ENCODE data around the gene ZC3HAV1L. TPM values are rescaled to one million over a fixed set of nuclear protein-coding genes. Genes with fewer than 3 reads are reported as not detected.

Gene ZC3HAV1L
- total and polyA plus RNA-seq, 2 of the 8 experiments (the other 6 are each of a cell fraction or from before 2014, with no cell fraction given), result 5.2 to 7.0 TPM

DNA sequence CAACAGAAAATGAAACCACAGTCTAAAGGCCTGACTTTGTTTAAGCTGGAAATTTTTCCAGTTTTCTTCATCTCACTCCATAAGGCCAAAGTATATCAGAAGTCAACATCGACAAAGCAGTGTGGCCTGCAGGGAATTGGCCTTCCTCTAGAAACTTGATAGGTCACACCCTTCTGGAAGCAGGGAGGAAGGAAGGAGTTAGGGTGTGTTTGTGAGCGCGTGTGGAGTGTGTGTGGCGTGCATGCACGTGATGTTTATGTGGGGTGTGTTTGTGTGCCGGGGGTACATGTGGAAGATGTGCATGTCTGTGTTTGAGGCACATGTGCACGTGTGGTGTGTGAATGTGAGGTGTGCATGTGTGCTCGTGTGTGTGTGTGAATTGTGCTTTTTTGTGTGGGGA is 45.1 kb upstream of the ZC3HAV1L start:
- H2BK120ac ChIP-seq (replicated peaks; ENCODE audit: low read depth, low read length), result no peak overlapping the region
- no peak overlapping the region for H3K23ac ChIP-seq (ENCODE audit: insufficient read length)
- no peak overlapping the region for H3K18ac ChIP-seq (ENCODE audit: extremely low read depth, low read length)
- no peak for DNase-seq (ENCODE audit: low read depth in 1 of 2, low spot score in 2 of 2)
- no peak overlapping the region for H3K9ac ChIP-seq (replicated peaks in 1 of 4; ENCODE audit: extremely low read depth in 1 of 4, low read depth in 3 of 4, low read length in 3 of 4)
- H2BK5ac ChIP-seq (ENCODE audit: low read depth, low read length), result no peak overlapping the region
- no peaks in the 10 kb centered on the region for H3K9me3 ChIP-seq (ENCODE audit: insufficient read depth in 2 of 2, low read depth in 1 of 2, low read length in 1 of 2)
- H3K4me2 ChIP-seq (ENCODE audit: insufficient read depth in 1 of 2, low read depth in 2 of 2, low read length in 2 of 2), result no peak overlapping the region
- H2AFZ ChIP-seq (ENCODE audit: low read length), result no peak overlapping the region
- H3K4me3 ChIP-seq (ENCODE audit: extremely low read depth in 1 of 4, insufficient read depth in 2 of 4, low read depth in 3 of 4, low read length in 4 of 4), result no peak overlapping the region
- no peak for FAIRE-seq
- H4K20me1 ChIP-seq (replicated peaks in 1 of 2; ENCODE audit: control insufficient read depth in 1 of 2, insufficient read depth in 2 of 2, low read length in 2 of 2), result peaks cover 2% of the 10 kb centered on the region in 2 experiments
- no peak overlapping the region for H4K91ac ChIP-seq (replicated peaks; ENCODE audit: insufficient read length, low read length)
- H2BK20ac ChIP-seq (ENCODE audit: low read length), result no peak overlapping the region
- H3K4ac ChIP-seq (replicated peaks; ENCODE audit: insufficient read length, low read depth, low read length), result no peak overlapping the region
- H3K23me2 ChIP-seq (ENCODE audit: low read depth, low read length), result no peaks in the 10 kb centered on the region
- 91% methylated on average over 8 of the region's 8 CpGs; no CpG with 5 or more reads in 1 of the 2 experiments for WGBS, 2 experiments (ENCODE audit: extremely low coverage in 1 of 2, insufficient coverage in 1 of 2, insufficient read length in 1 of 2, insufficient replicate concordance in 2 of 2, low coverage in 1 of 2, low lambda C conversion rate in 2 of 2, missing lambda C conversion rate in 1 of 2)
- no peaks in the 10 kb centered on the region for H3K79me1 ChIP-seq (ENCODE audit: low read depth, low read length)
- no peaks in the 10 kb centered on the region for H3K4me1 ChIP-seq (replicated peaks in 1 of 4; ENCODE audit: control insufficient read depth in 3 of 4, insufficient read depth in 4 of 4, low read length in 3 of 4)
- no peak overlapping the region for H3K14ac ChIP-seq (ENCODE audit: insufficient read length)
- no peak overlapping the region for H2BK15ac ChIP-seq (ENCODE audit: low read length)
- H3K36me3 ChIP-seq (ENCODE audit: control insufficient read depth in 2 of 4, insufficient read depth in 4 of 4, low read length in 3 of 4), result peaks cover 2 to 39% (median 30%) of the 10 kb centered on the region in 4 experiments; a peak in 6 of 8 replicates
- CTCF ChIA-PET (ENCODE audit: partially characterized antibody), result interaction anchor here (0.7 to 1.0 kb wide), 4 partner anchors 7 to 46 kb away, joined by 3 read pairs; no protein-coding TSS in a partner anchor
- H3K79me2 ChIP-seq (ENCODE audit: control insufficient read depth in 1 of 2, insufficient read depth in 2 of 2, low read length in 2 of 2), result no peaks in the 10 kb centered on the region
- H3K27me3 ChIP-seq (replicated peaks in 1 of 4; ENCODE audit: control insufficient read depth in 3 of 4, extremely low read depth in 1 of 4, insufficient read depth in 3 of 4, low read length in 3 of 4), result no peaks in the 10 kb centered on the region
- H2BK12ac ChIP-seq (ENCODE audit: low read depth, low read length), result no peak overlapping the region
- H4K5ac ChIP-seq (ENCODE audit: insufficient read length, low read depth, low read length), result no peak overlapping the region
- POLR2A ChIA-PET (ENCODE audit: partially characterized antibody), result no interaction called here
- H3K56ac ChIP-seq (replicated peaks; ENCODE audit: insufficient read length, low read depth, low read length), result no peak overlapping the region
- no peak overlapping the region for H3K27ac ChIP-seq (ENCODE audit: low read depth, low read length)
- no peak overlapping the region for H4K8ac ChIP-seq (ENCODE audit: extremely low read depth, insufficient read depth, low read length)
- no peak overlapping the region for H2AK5ac ChIP-seq (ENCODE audit: low read depth, low read length)
- TF ChIP-seq RFX5 (IDR thresholded peaks at IDR 0.05; ENCODE audit: borderline replicate concordance, low read depth, low read length), result no peak
- TF ChIP-seq, protein P1, sequence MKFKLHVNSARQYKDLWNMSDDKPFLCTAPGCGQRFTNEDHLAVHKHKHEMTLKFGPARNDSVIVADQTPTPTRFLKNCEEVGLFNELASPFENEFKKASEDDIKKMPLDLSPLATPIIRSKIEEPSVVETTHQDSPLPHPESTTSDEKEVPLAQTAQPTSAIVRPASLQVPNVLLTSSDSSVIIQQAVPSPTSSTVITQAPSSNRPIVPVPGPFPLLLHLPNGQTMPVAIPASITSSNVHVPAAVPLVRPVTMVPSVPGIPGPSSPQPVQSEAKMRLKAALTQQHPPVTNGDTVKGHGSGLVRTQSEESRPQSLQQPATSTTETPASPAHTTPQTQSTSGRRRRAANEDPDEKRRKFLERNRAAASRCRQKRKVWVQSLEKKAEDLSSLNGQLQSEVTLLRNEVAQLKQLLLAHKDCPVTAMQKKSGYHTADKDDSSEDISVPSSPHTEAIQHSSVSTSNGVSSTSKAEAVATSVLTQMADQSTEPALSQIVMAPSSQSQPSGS (IDR thresholded peaks at IDR 0.05; ENCODE audit: low read length), result no peak
- no peak for TF ChIP-seq BRCA1 (IDR thresholded peaks at IDR 0.05; ENCODE audit: low read depth, low read length)
